Calu3 (cell line): ENCODE results near the gene SCN5A. TPM values are rescaled to one million over a fixed set of nuclear protein-coding genes. Genes with fewer than 3 reads are reported as not detected.

Source experiments
- BruUV-seq: library from RNA; stranded (reverse); fragments of 400-500 nt; replicated peaks from 2 replicates; lab custom pipeline; 2021; lab: Mats Ljungman, UMichigan
- CTCF ChIA-PET: fragments of 300-600 bp; sonication (Branson Sonifier 250); formaldehyde crosslinking; loops from one replicate; lab custom pipeline; 2022; ENCODE audit warnings: antibody characterized with exemption; lab: Charles Lee
- DNase-seq: peaks from one replicate; pipeline ENCODE4 v3.0.0; 2022
- H3K27ac Mint-ChIP-seq: one replicate; pipeline ENCODE4 v1.8.0; 2022; ENCODE audit warnings: mixed read lengths; ENCODE audit not compliant: unreplicated experiment
- H3K27me3 Mint-ChIP-seq: one replicate; pipeline ENCODE4 v1.8.0; 2022; ENCODE audit warnings: mixed read lengths; ENCODE audit not compliant: unreplicated experiment
- H3K36me3 Mint-ChIP-seq: one replicate; pipeline ENCODE4 v1.8.0; 2022; ENCODE audit warnings: mild to moderate bottlenecking, moderate library complexity, mixed read lengths; ENCODE audit not compliant: insufficient read depth, unreplicated experiment
- H3K4me1 Mint-ChIP-seq: one replicate; pipeline ENCODE4 v1.8.0; 2022; ENCODE audit warnings: mild to moderate bottlenecking, low read depth, mixed read lengths; ENCODE audit not compliant: unreplicated experiment
- H3K4me3 Mint-ChIP-seq: one replicate; pipeline ENCODE4 v1.8.0; 2022; ENCODE audit warnings: mild to moderate bottlenecking, low read depth, moderate library complexity, mixed read lengths; ENCODE audit not compliant: unreplicated experiment
- H3K9me3 Mint-ChIP-seq: one replicate; pipeline ENCODE4 v1.8.0; 2022; ENCODE audit warnings: low read depth, mixed read lengths; ENCODE audit not compliant: unreplicated experiment
- CTCF ChIP-seq: fragments of 200-600 bp; IDR thresholded peaks from one replicate; pipeline ENCODE4 v1.8.0; 2022; ENCODE audit warnings: antibody characterized with exemption; ENCODE audit not compliant: unreplicated experiment
- intact Hi-C: fragments of 100-400 bp; cut with micrococcal nuclease; formaldehyde crosslinking; loops from one replicate; pipeline ENCODE4 v1.10.0; 2022; ENCODE audit not compliant: unreplicated experiment
- total RNA-seq: library from RNA; stranded (reverse); gene quantifications from 2 replicates; pipeline ENCODE4 v1.2.3, GENCODE V29; 2022

Gene SCN5A
- total RNA-seq, 1 experiment from 2014 or later: 0.61 TPM

- DNase-seq: no peak
- no peak for TF ChIP-seq CTCF
- intact Hi-C loops: no loop called here
- peaks cover 62% of the 10 kb centered on the region for H3K27me3 Mint-ChIP-seq
- no peaks in the 10 kb centered on the region for H3K9me3 Mint-ChIP-seq
- no peaks in the 10 kb centered on the region for H3K36me3 Mint-ChIP-seq
- BruUV-seq: no TSS peak
- no peak overlapping the region for H3K4me3 Mint-ChIP-seq
- H3K27ac Mint-ChIP-seq: no peak overlapping the region
- H3K4me1 Mint-ChIP-seq: no peaks in the 10 kb centered on the region
- CTCF ChIA-PET: no interaction called here
Observed at GRCh38 chr3:38588371-38588971, 61.0 kb downstream of the SCN5A start.

- H3K4me3 Mint-ChIP-seq: no peak overlapping the region
- no peaks in the 10 kb centered on the region for H3K36me3 Mint-ChIP-seq
- DNase-seq: no peak
- H3K27ac Mint-ChIP-seq: no peak overlapping the region
- intact Hi-C loops: no loop called here
- CTCF ChIA-PET: no interaction called here
- no peaks in the 10 kb centered on the region for H3K9me3 Mint-ChIP-seq
- TF ChIP-seq CTCF: no peak
- no peaks in the 10 kb centered on the region for H3K4me1 Mint-ChIP-seq
- H3K27me3 Mint-ChIP-seq: peaks cover 54% of the 10 kb centered on the region
- no TSS peak for BruUV-seq
Observed at GRCh38 chr3:38587548-38588131, 61.8 kb downstream of the SCN5A start.

GRCh38 chr3:38586546-38587520, 62.7 kb downstream of the SCN5A start:
- Mint-ChIP-seq H3K27me3 (peaks cover 46% of the 10 kb centered on the region), H3K4me3 (no peak overlapping the region), H3K9me3 (no peaks in the 10 kb centered on the region), H3K4me1 (no peaks in the 10 kb centered on the region), H3K36me3 (no peaks in the 10 kb centered on the region), H3K27ac (no peak overlapping the region)
- BruUV-seq: no TSS peak
- CTCF ChIA-PET: no interaction called here
- no peak for DNase-seq
- TF ChIP-seq CTCF: no peak
- intact Hi-C loops: no loop called here

- no peak for DNase-seq
Observed at GRCh38 chr3:38585791-38586420, 63.6 kb downstream of the SCN5A start.

More at GRCh38 chr3:38585791-38586420, 63.6 kb downstream of the SCN5A start:
- no peak for TF ChIP-seq CTCF
- intact Hi-C loops: no loop called here
- H3K9me3 Mint-ChIP-seq: no peaks in the 10 kb centered on the region
- no peak overlapping the region for H3K4me3 Mint-ChIP-seq
- BruUV-seq: no TSS peak
- CTCF ChIA-PET: no interaction called here
- no peaks in the 10 kb centered on the region for H3K36me3 Mint-ChIP-seq
- H3K27ac Mint-ChIP-seq: no peak overlapping the region
- peaks cover 38% of the 10 kb centered on the region for H3K27me3 Mint-ChIP-seq
- no peaks in the 10 kb centered on the region for H3K4me1 Mint-ChIP-seq
